ENCODE results near the gene FOXL3.
"Not testable (repeated sequence)": the region's sequence is repeated elsewhere in the genome, so short reads cannot be mapped to it uniquely, and the experiment has no call there.

The FOXL3 gene

DNA sequence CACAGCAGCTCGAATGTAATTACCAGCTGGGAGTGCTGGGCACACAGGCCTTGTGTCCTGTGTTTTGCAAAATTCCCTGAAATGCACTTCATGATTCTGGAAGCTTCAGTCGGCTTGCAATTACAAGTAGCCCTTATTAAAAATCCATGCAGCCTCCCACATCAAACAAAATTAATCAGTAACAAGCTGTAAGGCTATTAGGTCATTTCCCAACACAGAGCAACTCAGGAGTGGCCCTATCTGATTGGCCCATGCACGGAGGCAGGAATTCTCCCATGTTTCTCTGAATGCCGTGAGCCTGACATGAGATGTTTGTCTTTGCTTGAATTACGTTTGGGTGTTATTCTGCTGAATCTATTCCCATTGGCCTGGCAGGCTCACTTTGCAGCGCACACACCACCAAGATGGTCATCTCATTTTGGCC is 36.9 kb downstream of the FOXL3 start:
- DNase-seq, result no peak

DNA sequence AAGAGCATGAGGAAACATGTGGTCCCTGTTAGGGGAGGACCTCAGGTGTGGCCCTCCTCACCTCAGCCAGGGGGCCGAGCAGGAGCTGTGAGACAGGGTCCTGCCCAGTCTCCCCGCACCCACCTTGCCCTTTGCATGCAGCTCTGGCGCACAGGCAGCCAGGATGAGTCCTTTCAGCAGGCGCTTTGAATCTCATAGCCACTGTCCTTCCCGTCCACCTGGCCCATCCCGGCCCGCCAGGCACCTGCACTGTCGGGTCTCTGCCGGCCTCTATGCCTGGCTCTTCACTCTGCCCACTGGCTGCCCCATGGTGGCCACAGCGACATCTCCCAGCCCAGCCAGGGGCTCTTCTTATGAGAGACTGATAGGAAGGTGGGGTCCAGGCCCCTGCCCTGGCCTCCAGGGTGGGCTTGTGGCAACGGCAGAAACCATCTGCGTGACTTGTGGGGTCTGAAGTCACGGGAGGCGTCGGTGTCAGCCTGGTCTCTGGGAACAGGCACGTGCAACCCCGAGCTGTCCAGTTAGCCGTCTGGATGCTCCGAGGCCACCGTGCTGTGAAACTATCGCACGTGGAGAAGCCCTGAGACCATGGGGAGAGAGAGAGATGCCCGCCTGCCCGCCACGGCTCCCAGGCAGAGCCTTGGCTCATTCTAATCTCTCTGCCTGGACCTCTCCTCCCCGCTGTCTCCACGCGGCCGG is 37.4 kb downstream of the FOXL3 start:
- no peak for DNase-seq

DNA sequence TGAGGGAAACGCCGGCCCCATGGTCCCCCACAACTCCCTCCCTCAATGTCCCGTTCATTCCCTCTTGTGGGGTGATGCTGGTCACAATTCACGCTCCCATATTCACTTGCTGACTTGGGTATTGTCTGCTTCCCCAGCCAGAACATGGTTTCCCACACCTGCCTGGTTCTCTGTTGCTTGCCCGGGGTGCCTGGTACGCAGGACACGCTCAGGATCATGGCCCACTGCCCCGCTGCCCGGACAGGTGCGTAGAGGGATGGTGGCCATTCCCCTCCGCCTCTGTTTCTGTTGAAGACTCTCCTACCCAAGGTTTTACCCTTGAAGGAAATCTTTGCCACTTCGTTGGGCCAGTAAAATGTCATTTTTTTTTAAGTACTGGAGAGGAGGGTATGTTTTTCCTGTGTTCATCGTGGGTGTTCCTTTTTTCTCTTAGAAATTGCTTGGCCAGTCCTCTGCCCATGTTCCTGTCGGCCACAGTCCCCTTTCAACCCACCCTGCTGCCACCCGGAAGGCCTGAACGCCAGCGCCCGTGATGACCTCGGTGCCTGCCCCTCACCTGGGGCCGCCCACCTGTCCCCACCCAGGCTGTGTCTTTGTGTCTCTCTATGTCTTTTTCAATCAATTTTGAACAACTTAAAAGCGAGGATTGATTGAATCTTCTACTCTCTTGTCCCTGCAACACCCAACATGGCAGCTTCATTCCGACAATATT is 38.2 kb downstream of the FOXL3 start:
- DNase-seq, result no peak

DNA sequence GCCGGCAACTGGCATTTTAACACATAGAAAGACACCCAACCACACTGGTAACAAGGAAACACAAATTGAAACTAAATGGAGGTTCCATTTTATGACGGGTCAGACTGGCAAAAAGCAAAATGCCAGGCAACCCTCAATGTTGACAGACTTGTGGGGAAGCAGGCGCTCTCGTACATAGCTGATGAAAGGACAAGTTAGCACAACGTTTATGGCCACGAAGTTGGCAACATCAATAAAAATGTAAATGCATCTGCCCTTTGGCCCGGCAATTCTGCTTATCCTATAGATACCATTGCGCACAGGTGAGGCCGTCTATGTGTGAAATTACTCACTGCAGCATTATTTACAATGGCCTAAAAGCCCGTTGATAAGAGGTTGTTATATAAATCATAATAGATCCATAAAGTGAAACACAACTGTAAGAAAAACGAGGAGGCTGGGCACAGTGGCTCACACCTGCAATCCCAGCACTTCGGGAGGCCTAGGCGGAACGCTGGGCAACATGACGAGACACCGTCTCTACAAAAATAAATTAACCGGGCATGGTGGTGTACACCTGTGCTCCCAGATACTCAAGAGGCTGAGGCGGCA is 39.8 kb downstream of the FOXL3 start:
- DNase-seq, result no peak

DNA sequence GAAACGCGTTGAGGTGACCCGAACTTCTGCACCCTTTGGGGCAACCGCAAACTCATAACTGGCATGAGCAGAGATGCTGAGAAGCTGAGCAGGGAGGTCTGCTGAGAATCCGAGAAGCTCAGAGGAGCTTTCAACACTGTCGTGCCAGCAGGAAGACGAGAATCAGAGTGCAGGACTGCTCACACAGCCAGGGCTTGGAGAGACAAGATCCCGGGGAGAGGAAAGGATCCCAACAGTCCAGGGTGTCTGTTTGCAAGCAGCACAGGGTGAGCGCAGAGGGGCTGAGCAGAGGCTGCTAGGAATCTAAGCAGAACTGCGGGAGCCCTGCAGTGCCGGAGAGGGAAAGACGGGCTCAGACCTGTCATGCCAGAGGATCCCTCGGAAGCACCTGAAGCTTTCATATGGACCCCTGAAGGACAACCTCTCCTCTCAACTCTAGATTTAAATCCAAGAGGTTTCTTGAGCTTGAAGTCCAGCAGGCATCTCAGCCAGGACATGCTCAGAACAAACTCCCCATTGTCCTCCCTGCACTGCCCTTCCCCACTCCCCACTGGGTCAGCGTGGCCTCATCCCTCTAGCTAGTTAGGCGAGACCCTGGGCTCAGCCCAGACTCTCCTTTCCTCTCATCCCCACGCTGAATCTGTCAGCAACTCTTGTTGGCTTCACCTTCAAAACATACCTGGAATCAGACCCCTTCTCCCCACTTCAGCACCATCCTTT is 40.7 kb downstream of the FOXL3 start:
- DNase-seq, result no peak

DNA sequence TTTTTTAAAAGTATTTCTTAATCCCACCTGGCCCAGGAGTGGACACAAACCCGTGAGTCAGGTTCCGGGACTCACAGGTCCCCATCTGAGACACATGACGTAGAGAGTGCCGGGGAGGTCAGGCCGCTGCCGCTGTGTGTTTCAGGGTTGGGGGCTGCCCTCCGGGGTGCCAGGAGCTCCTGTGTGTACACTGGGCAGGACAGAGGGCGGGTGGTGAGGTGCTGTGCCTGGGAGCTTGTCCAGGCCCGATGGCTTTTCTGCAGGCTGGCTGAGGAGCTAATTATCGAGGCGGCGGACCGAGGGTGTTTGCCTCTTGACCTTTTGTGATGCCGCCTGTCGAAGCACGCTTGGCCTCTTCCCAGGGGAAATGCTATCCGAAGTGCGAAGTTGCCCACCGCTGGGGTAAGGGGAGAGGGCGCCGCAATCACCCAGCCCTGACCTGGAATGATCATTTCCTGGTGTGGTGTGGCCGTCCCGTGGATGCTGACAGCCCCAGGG is 42.1 kb downstream of the FOXL3 start:
- no peak for DNase-seq

DNA sequence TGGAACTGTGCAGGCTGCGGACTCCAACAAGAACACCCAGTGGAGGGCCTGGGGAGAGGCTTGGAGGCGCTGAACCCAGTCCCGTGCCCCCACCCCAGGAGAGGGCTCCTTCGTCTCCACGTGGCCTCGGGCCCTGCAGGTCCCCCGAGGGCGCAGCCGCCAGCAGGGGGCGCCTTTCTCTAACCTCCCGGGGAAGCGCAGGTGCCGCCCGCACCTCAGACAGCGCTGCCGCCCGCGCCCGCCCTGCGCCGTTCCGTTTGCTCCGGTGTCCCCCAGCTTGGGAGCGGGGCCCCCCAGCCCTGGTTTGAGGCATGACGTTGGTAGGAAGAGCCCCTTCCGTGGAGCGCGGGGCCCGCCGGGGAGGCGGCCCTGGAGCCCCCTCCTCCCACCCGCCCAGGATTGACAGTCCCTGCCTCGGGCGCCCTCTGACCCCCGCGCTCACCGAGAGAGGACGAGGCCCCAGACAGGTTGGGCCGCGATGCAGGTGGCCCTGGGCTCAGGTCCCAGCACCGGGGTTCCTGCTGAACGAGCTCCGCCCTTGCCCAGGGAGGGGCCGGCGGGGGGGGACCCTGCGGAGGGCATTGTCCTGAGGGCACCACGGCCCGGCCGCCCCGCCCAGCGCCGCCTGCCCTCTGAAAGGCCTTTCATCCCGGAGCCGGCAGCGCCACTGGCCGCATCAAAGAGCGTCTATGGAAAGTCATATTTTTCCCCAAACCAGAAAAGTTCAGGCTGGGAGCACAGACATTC is 42.8 kb downstream of the FOXL3 start:
- peak; percentile 94 to 95 for DNase-seq

DNA sequence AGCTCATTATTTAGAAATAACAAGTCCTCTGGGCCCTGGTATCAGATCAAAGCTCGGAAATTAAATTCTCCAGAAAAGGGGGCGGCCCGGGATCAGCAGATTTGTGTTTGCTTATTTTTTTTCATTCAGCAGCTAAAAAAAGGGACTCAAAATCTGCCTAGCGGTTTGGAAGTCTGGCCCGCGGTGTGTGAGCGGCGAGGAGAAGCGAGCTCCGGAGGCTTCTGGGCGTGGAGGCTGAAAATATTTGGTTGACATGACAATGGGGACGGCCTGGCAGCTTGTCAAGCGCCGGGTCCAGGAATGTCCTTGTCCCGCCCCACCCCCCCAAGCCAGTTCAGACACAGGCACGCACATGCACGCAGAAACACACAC is 43.4 kb downstream of the FOXL3 start:
- no peak for DNase-seq

DNA sequence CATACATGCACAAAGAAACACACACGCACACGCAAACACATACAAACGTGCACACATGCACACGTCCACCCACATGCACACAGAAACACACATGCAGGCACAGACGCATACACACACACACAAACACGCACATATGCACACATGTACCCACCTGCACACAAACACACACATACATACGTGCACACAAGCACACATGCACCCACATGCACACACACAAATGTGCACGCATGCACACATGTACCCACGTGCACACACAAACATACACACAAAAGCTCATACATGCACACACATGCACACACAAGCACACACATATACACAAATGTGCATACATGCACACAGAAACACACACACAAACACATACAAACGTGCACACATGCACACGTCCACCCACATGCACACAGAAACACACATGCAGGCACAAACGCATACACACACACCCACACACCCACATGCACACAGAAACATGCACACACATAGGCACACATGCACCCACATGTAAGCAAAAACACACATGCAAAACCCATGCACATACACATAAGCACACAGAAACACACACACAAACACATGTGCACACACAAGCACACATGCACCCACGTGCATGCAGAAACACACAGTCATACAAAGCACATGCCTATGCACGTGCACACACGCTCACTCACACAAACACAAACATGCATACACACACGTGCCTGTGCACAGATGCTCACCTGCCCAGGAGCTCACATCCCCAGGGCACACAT is 44.8 kb downstream of the FOXL3 start:
- no peak for DNase-seq

DNA sequence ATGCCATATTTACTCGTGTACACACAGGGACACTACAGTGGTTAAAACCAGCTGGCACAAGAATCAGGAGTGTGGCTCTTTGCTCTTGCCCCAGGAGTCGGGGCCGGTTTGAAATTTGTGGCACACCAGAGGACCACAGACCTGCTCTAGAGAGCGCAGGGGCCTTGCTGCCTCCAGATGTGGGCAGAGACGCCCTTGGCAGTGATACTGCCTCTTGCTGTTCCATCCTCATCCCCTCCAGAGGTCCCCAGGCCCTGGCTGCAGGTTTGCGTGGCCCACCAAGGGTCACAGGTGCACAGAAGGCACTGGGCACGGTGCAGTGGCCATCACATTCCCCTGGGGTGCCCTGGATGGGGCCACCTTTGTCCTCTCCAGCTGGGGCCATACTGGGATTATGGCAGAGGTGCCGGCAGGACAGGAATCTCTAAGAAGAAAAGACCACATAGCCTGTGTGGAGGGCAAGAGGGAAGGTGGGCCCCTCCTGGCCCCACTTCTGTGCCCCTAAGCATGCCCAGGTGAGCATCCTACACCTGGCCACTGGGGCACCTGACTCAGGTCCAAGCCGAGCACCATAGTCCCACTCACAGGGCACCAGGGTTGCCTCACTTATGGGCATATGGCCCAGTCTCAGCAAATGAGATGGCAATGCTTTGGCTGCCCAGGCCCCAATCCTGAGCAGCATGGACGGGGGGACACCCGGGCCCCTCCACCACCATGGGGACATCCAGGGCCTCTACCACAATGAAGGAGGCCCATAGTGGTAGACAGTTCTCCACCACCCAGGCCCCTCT is 45.6 kb downstream of the FOXL3 start:
- no peak for DNase-seq

DNA sequence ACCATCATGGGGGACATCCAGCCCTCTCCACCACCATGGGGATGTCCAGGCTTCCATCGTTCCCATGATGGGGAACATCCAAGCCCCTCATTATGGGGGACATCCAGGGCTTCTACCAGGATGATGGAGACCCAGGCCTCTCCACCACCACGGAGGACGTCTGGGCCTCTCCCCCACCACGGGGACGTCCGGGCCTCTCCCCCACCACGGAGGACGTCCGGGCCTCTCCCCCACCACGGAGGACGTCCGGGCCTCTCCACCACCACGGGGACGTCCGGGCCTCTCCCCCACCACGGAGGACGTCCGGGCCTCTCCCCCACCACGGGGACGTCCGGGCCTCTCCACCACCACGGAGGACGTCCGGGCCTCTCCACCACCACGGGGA is 46.2 kb downstream of the FOXL3 start:
- DNase-seq, result not testable (repeated sequence)

DNA sequence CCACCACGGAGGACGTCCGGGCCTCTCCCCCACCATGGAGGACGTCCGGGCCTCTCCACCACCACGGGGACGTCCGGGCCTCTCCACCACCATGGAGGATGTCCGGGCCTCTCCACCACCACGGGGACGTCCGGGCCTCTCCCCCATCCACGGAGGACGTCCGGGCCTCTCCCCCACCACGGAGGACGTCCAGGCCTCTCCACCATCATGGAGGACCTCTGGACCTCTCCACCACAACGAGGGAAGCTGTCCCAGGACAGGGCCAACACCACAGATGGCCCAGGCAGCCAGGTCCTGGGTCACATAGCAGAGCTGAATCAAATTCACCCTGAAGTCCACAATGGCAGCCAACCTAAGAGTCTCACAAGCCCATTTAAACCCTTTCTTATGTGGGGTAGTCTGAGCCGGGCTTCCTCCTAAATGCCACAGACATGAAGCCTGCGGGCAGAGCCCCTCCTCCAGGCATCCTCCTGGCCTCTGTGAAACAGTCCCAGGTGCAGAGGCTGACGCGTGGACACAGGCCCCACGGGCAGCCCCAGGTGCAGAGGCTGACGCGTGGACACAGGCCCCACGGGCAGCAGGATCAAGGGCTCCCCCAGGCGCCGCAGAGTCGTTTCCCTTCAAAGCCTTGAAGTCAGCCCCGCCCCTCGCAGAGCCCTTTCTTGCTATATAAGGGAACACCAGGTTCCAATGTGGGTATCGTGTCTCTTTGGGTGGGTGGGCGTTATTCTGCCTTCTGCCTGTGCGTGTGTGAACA is 47.0 kb downstream of the FOXL3 start:
- no peak for DNase-seq

DNA sequence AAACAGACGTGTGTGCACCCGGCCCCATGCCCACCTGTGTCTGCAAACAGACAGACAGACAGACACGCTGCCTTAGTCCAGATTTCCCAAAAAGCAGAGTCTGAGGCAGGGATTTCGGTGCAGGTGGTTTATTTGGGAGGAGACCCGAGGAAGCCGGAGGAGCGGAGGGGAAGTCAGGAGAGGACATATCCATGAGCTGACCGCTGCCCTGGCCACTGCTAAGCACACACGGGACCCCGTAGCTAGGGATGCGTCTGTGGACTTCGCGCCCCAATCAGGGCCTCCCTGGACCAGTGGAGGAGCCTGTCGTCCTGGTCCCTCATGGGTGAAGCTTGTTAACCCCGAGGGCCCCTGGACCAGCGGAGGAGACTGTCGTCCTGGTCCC is 47.6 kb downstream of the FOXL3 start:
- DNase-seq, result no peak

DNA sequence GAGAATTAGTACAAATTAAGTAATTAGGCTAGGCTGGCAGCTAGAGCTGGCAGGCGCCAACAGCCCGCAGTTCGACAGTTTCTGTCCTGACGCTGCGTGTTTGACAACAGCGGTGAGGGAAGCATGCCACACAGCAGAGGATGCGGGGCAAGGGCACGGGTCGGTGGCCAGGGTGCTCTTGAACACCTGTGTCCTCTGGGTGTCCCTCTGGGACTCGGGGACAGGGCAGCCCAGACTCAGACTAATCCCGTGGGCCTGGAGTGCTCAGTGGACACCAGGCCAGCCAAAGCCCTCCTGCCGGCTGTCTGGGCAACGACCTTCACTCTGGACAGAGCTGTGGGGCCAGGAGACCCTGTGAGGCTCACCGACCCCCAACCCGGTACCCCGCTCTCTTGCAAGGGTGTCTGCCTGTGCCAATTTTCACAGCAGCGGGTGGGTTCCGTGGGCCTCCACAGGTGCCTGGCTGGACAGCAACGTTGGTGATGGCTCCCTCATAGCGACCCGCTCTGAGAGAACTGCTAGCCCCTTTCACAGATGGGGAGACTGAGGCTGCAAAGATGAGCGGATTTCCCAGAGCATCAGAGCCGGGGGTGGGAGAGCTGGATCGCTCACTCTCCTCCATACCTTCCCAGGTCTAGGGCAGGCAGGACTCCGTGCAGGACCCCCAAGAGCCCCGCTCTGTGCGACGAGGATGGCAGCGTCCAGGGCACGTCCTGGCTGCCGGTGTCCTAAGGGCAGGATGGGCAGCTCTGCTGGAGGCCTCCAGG is 48.5 kb downstream of the FOXL3 start:
- DNase-seq, result no peak

DNA sequence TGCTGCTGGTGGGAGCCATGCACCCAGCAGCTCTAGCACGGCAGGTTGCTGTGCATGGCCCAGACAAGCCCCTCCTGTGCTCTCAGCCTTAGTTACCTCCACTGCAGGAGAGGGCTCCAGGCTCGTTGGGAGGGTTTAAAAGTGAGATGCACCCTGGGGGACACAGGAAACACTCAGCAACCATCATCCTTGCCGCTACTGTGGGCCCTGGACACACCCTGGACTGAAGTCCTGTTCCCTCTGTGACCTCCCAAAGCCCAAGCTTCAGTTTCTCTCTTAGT is 49.0 kb downstream of the FOXL3 start:
- no peak for DNase-seq

DNA sequence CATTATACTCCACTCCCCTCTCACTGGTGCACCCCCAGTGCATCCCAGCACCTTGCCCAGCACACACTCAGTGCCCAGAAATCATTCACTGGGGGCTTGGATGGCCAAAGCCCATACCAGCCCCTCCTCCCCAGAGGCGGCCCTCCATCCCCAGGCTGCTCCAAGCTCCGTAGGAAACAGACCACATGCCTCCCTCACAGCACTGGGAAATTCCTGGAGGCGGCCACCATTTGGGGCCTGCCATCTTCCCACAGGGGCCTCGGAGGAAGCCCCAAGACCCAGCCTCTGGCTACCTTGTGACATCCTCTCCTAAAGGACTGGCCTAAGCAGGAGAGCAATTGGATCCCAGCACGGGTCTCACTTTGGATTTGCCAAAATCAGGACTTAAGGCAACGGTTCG is 49.7 kb downstream of the FOXL3 start:
- no peak for DNase-seq

DNA sequence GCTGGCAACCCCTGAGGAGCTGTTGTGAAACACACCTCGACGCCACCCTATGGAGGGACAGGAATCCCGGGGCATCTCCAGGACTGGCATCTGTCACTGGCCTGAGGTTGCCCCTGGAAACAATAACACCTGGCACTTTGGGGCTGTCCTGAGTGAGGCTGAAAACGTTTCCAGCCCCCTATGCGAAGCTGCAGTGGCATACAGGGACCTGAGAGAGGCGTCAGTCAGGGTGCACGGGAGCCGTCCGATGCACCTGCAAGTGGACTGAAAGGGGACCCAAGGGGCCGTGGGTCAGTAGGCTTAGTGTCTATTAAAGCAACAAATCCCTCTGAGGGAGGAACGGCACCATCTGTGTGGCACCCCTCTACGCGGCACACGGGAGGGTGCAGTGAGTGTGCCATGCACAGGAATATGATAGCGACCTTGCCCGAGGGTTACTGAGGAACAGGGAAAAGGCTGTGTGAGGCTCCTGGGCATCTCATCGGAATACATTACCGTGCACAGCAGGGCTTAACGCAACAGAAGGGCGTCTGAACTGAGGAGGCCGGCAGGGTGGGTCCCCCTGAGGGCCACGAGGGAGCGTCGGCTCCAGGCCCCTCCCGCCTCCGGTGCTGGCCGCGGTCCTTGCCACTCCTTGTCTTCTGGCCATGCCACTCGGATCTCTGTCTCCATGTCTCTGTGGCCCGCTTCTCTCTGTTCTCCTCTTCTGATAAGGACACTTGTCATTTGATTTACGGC is 50.4 kb downstream of the FOXL3 start:
- DNase-seq, result no peak
